HG02840 (cell line): ENCODE data around the gene PDLIM4.

Experiments
- ATAC-seq: cut with Tn5 transposase; IDR thresholded peaks from one replicate; pipeline ENCODE4 v1.9.1; 2021; ENCODE audit warnings: mild to moderate bottlenecking, moderate library complexity, moderate number of reproducible peaks; ENCODE audit not compliant: unreplicated experiment, low FRiP score

The PDLIM4 gene

GRCh38 chr5:132227235-132227484, 30.3 kb upstream of the PDLIM4 start:
- ATAC-seq, result no peak

GRCh38 chr5:132227485-132228240, 29.8 kb upstream of the PDLIM4 start, which contains the start of gene P4HA2:
TSS of gene P4HA2 (minus strand) at chr5:132227853. CDS start at chr5:132218626, 9,227 bp downstream.
- peak; percentile 78 for ATAC-seq

- ATAC-seq, result no peak
Observed at GRCh38 chr5:132228241-132229035, 29.1 kb upstream of the PDLIM4 start.

GRCh38 chr5:132229236-132229635, 28.3 kb upstream of the PDLIM4 start:
- no peak for ATAC-seq

GRCh38 chr5:132230871-132231270, 26.6 kb upstream of the PDLIM4 start:
- no peak for ATAC-seq

- no peak for ATAC-seq
Observed at GRCh38 chr5:132232465-132232864, 25.0 kb upstream of the PDLIM4 start.

- ATAC-seq, result no peak
Observed at GRCh38 chr5:132233081-132233480, 24.4 kb upstream of the PDLIM4 start.

GRCh38 chr5:132233811-132234683, 23.4 kb upstream of the PDLIM4 start:
- ATAC-seq, result no peak

GRCh38 chr5:132234684-132235062, 22.8 kb upstream of the PDLIM4 start:
- no peak for ATAC-seq

- no peak for ATAC-seq
Observed at GRCh38 chr5:132235340-132235739, 22.2 kb upstream of the PDLIM4 start.

- no peak for ATAC-seq
Observed at GRCh38 chr5:132237141-132237540, 20.4 kb upstream of the PDLIM4 start.

GRCh38 chr5:132237670-132238069, 19.8 kb upstream of the PDLIM4 start:
- ATAC-seq, result no peak

- ATAC-seq, result no peak
Observed at GRCh38 chr5:132238169-132238744, 19.2 kb upstream of the PDLIM4 start.

- no peak for ATAC-seq
Observed at GRCh38 chr5:132238901-132239500, 18.5 kb upstream of the PDLIM4 start.

- no peak for ATAC-seq
Observed at GRCh38 chr5:132239776-132240175, 17.7 kb upstream of the PDLIM4 start.

GRCh38 chr5:132243366-132243977, 14.0 kb upstream of the PDLIM4 start:
- ATAC-seq, result no peak

- ATAC-seq, result no peak
Observed at GRCh38 chr5:132245593-132245992, 11.9 kb upstream of the PDLIM4 start.

- ATAC-seq, result no peak
Observed at GRCh38 chr5:132246806-132247205, 10.7 kb upstream of the PDLIM4 start.

GRCh38 chr5:132250547-132250946, 6.9 kb upstream of the PDLIM4 start:
- ATAC-seq, result no peak

GRCh38 chr5:132251220-132251725, 6.2 kb upstream of the PDLIM4 start:
- no peak for ATAC-seq
